Islet precursor cell (in vitro differentiated cells): Measurements from ENCODE around the gene HYI.
"Not testable (repeated sequence)": the region's sequence is repeated elsewhere in the genome, so short reads cannot be mapped to it uniquely, and the experiment has no call there.

Experiments used
- DNase-seq: peaks from one replicate; pipeline ENCODE4 v3.0.0-alpha.2; 2018

HYI gene

GRCh38 chr1:43427524-43427923 lies 26.2 kb downstream of the HYI start:
- no peak for DNase-seq

- DNase-seq = no peak
Measured at GRCh38 chr1:43426221-43426620, 27.5 kb downstream of the HYI start.

DNA sequence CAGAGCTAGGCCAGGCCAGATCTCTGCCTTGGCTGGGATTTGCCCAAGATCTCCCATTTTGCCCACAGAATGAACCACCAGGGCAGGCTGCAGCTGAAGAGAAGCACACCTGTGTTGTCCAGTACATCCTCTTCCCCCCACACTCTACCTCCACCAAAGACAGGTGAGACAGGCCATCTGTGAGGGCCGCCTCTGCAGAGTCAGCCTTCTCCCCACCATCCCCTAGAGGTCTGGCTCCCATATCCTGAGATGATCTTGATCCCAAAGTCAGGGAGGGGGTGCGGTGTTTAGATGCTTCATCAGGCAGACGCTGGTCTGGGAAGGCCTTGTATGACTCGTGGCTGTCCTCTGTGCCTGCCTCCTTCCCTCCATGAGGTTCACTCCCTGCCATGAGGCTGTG lies 28.7 kb downstream of the HYI start:
- no peak for DNase-seq

DNA sequence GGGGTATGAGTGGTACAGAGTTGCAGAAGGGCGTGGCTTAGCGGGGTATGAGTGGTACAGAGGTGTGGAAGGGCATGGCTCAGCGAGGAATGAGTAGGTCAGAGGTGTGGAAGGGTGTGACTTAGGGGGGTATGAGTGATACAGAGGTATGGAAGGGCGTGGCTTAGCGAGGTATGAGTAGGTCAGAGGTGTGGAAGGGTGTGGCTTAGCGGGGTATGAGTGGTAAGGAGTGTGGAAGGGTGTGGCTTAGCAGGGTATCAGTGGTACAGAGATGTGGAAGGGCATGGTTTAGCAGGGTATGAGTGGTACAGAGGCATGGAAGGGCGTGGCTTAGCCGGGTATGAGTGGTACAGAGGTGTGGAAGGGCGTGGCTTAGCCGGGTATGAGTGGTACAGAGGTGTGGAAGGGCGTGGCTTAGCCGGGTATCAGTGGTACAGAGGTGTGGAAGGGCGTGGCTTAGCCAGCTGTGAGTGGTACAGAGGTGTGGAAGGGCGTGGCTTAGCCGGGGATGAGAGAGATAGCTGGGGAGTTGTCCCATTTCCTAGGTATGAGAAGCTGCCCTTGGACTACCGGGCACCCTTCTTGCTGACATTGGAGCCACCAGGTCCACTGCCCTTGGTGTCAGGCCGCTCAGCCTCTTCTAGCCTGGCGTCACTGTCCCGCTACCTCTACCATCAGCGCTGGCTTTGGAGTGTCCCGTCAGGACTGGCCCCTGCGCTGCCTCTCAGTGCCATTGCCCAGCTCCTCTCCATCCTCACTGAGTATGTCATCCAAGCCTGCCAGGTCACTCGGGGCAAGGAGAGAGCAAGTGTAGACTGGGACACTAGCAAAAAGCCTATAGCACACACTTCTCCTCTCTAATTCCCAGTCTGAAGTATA lies 29.8 kb downstream of the HYI start:
- no peak for DNase-seq

DNA sequence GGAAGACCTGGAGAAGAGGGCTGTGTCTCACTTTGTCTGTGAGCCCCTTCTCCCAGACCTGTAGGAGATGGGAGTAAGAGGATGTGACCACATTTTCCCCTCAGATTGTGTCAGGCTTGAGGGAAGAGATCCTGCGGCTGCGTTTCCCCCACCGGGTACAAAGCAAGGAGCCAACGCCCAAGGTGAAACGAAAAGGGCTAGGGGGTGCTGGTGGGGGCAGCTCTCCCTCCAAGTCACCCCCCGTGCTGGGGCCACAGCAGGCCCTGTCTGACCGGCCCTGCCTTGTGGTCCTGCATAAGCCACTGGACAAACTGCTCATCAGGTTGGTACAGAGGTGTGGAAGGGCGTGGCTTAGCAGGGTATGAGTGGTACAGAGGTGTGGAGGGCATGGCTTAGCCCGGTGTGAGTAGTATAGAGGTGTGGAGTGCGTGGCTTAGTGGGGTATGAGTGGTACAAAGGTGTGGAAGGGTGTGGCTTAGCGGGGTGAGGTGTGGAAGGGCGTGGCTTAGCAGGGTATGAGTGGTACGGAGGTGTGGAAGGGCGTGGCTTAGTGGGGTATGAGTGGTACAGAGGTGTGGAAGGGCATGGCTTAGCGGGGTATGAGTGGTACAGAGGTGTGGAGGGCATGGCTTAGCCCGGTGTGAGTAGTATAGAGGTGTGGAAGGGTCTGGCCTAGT lies 30.6 kb downstream of the HYI start:
- no peak for DNase-seq

- DNase-seq = no peak
Measured at GRCh38 chr1:43421976-43422750, 31.6 kb downstream of the HYI start.

GRCh38 chr1:43421396-43421795 lies 32.3 kb downstream of the HYI start:
- no peak for DNase-seq

GRCh38 chr1:43420874-43421273 lies 32.9 kb downstream of the HYI start:
- no peak for DNase-seq

DNA sequence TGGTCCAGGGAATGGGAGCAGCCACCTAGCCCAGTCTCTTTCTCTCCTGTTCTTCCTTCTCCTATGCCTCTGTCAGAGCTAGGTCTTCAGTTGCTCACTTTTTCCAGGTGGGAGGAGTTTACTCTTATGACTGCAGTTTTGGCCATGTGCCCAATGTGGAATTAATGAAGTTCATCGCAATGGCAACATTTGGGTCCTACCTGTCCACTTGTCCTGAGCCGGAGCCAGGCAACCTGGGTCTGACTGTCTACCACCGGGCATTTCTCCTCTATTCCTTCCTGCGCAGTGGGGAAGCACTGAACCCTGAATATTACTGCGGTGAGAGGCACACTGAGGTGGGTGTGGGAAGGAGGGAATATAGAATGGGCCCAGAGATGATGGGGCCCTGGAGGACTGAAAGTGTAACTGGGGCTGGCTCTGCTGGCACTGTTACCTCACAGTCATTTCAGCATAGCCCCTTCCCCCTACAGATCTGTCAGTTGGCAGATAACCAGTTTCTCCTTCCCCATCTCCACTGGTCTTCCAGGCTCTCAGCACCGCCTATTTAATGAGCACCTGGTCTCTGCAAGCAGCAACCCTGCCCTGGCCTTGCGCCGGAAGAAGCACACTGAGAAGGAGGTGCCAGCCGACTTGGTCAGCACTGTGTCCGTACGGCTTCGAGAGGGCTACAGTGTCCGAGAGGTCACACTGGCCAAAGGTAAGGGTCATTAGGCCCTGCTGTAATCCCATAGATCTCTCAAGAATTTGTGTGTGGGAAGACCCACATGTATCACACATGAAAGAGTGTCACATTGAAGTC lies 33.9 kb downstream of the HYI start:
- DNase-seq = no peak

DNA sequence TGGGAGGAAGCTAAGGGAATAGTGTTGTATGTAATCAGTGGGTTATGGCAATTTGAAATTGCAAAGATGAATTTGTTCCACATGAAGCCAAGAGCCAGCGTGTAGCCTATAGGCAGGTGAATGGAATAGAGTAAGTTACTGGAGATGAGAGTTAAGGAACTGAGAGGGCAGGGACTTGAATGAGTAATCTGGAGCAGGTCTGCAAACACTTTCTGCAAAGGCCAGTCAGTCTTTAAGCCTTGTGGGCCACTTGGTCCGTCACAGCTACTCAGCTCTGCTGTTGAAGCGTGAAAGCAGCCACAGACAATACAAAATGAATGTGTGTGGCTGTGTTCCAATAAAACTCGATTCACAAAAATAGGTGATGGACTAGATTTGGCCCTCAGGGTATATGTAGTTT lies 34.9 kb downstream of the HYI start:
- no peak for DNase-seq

GRCh38 chr1:43415901-43416300 lies 37.8 kb downstream of the HYI start:
- DNase-seq = no peak

- peak; percentile 87 for DNase-seq
Measured at GRCh38 chr1:43414634-43415223, 39.0 kb downstream of the HYI start.

- not testable (repeated sequence) for DNase-seq
Measured at GRCh38 chr1:43413426-43413825, 40.3 kb downstream of the HYI start.

DNA sequence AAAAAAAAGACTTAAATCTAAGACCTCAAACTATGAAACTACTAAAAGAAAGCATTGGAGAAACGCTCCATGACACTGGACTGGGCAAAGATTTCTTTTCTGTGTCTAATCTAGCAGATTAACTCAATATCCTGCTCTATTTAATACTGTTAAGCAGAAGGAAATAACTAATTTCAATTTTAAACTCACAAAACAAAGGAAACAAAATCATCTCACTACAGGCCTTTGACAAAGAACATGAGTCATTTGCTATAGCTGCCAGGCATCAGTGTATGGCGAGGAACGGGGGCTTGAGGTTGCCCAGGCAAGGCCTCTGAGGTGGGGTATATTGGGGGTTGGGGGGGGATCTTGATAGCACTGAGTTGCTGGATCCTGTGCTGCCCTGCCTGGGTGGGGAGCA lies 43.2 kb downstream of the HYI start:
- no peak for DNase-seq

GRCh38 chr1:43405876-43406234 lies 47.9 kb downstream of the HYI start:
- no peak for DNase-seq

- no peak for DNase-seq
Measured at GRCh38 chr1:43405219-43405875, 48.4 kb downstream of the HYI start.

DNA sequence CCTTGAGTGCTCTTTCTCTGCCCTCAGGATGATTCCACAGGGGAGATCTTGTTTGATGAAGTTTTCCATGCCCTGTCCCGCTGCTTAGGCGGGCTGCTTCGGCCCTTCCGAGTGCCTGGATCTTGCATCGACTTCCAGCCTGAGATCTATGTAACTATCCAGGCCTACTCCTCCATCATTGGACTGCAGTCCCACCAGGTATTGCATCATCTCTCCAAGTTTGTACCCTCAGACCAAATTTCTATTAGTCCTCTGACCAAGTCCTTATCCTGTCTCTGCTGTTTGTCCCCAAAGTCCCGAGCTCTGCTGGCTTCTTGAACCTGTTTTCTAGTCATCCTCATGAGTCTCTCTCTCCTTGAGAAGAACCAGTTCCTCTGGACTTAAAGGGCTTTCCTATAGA lies 49.4 kb downstream of the HYI start:
- DNase-seq = no peak

DNA sequence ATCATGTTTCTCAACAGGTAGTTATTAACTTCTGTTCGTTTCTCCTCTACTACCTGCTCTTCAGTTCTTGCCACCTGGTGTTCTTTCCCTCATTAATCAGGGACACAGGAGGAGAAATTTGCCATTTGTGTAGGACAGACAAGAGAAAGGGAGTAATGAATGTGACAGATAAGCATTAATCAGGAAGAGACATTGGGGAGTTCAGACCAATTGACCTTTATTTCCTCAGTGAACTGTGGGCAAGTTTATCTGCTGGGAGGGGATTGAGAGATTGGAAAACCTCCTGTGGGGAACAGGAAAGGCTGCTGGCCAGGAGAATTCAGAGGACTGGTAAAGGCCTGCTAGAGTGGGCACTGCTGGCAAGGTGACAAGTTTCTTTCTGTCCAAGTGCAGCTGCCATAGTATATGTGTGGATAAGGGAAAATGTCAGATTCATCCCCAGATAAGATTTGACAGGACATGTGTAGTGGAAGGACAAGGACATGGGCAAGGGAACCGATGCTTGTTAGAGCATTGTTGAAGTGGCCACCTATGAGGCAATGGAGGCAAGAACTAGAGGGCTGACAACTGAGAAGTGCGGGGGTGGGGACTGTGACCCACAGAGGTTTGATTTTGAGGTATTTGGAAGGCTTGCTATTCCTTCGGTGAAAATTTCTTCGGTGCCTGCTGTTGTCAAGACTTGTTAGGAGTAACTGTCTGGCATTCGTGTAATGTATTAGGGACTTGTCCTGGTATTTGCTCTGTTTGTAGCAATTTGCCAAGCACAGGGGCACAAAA lies 51.5 kb downstream of the HYI start:
- no peak for DNase-seq
